ENCODE measurements around the gene MYO6. TPM values are rescaled to one million over a fixed set of nuclear protein-coding genes. Genes with fewer than 3 reads are reported as not detected.

The MYO6 gene
- total RNA-seq, 4 donors from 2014 or later: 36.1 to 45.3 (median 39.1) TPM

- H3K9me3 ChIP-seq: no peaks in the 10 kb centered on the region
- 53 to 61% methylated on average over 6 of the region's 6 CpGs for WGBS, 2 donors
- H3K4me1 ChIP-seq: peaks cover 18 to 27% of the 10 kb centered on the region in 2 donors
- no peak for DNase-seq
- H3K36me3 ChIP-seq: no peaks in the 10 kb centered on the region
- intact Hi-C loops (cut with DNase I): no loop called here
- no peak overlapping the region for H3K27ac ChIP-seq
- no peaks in the 10 kb centered on the region for H3K27me3 ChIP-seq
- TF ChIP-seq POLR2A (IDR thresholded peaks at IDR 0.05): no peak
- TF ChIP-seq, protein P1, sequence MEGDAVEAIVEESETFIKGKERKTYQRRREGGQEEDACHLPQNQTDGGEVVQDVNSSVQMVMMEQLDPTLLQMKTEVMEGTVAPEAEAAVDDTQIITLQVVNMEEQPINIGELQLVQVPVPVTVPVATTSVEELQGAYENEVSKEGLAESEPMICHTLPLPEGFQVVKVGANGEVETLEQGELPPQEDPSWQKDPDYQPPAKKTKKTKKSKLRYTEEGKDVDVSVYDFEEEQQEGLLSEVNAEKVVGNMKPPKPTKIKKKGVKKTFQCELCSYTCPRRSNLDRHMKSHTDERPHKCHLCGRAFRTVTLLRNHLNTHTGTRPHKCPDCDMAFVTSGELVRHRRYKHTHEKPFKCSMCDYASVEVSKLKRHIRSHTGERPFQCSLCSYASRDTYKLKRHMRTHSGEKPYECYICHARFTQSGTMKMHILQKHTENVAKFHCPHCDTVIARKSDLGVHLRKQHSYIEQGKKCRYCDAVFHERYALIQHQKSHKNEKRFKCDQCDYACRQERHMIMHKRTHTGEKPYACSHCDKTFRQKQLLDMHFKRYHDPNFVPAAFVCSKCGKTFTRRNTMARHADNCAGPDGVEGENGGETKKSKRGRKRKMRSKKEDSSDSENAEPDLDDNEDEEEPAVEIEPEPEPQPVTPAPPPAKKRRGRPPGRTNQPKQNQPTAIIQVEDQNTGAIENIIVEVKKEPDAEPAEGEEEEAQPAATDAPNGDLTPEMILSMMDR (IDR thresholded peaks at IDR 0.05): no peak
- H3K4me3 ChIP-seq (replicated peaks in 1 of 3): no peak overlapping the region
Measured at GRCh38 chr6:75794954-75795739, 46.1 kb downstream of the MYO6 start.

GRCh38 chr6:75796723-75797122, 47.7 kb downstream of the MYO6 start:
- no peak overlapping the region for H3K27ac ChIP-seq
- WGBS, 2 donors: 94 to 100% methylated on average over 1 of the region's 1 CpG

DNA sequence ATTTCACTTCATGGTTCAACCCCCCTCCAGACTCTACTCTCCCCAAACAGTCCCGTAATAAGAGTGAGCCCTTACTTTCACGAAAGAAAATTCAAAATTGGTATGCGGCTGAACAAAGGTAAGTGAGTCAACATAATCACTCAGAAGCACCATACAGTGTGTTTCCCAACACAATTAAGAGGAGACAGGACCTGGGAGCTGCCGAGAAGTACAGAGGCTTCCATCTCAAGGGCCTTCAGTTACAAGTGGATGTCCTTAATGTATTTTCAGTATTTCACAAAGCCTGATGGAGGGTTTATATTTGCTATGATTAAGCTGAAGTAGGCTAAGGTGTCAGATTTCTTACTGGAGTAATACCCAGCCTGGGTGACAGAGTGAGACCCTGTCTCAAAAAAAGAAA, 51.1 kb downstream of the MYO6 start:
- H3K27me3 ChIP-seq: no peaks in the 10 kb centered on the region
- no peaks in the 10 kb centered on the region for H3K36me3 ChIP-seq
- DNase-seq: no peak
- TF ChIP-seq POLR2A (IDR thresholded peaks at IDR 0.05): no peak
- TF ChIP-seq, protein P1 (IDR thresholded peaks at IDR 0.05): no peak
- no peaks in the 10 kb centered on the region for H3K9me3 ChIP-seq
- WGBS, 2 donors: 66 to 71% methylated on average over 4 of the region's 4 CpGs
- peaks cover 15 to 17% of the 10 kb centered on the region in 2 donors for H3K4me1 ChIP-seq
- intact Hi-C loops (cut with DNase I): no loop called here
- H3K4me3 ChIP-seq (replicated peaks in 1 of 3): no peak overlapping the region
- H3K27ac ChIP-seq: no peak overlapping the region

More at GRCh38 chr6:75796723-75797122, 47.7 kb downstream of the MYO6 start:
- Histone ChIP-seq H3K27me3 (no peaks in the 10 kb centered on the region), H3K4me1 (peaks cover 18 to 27% of the 10 kb centered on the region in 2 donors), H3K36me3 (no peaks in the 10 kb centered on the region), H3K9me3 (no peaks in the 10 kb centered on the region), H3K4me3 (replicated peaks in 1 of 3) (no peak overlapping the region)
- intact Hi-C loops (cut with DNase I): no loop called here
- no peak for DNase-seq
- TF ChIP-seq, protein P1 (IDR thresholded peaks at IDR 0.05): no peak
- no peak for TF ChIP-seq POLR2A (IDR thresholded peaks at IDR 0.05)

- H3K27ac ChIP-seq: no peak overlapping the region
- H3K27me3 ChIP-seq: no peaks in the 10 kb centered on the region
- no peaks in the 10 kb centered on the region for H3K9me3 ChIP-seq
- no peak overlapping the region for H3K4me3 ChIP-seq (replicated peaks in 1 of 3)
- peaks cover 13 to 14% of the 10 kb centered on the region in 2 donors for H3K4me1 ChIP-seq
- DNase-seq: peak; percentile 27 to 51
- TF ChIP-seq POLR2A (IDR thresholded peaks at IDR 0.05): no peak
- TF ChIP-seq, protein P1 (IDR thresholded peaks at IDR 0.05): no peak
- H3K36me3 ChIP-seq: no peaks in the 10 kb centered on the region
- intact Hi-C loops (cut with DNase I): no loop called here
- WGBS, 2 donors: 74 to 78% methylated on average over 9 of the region's 9 CpGs
Measured at GRCh38 chr6:75800708-75801505, 51.9 kb downstream of the MYO6 start.

- DNase-seq: no peak
- H3K27ac ChIP-seq: no peak overlapping the region
- H3K9me3 ChIP-seq: no peaks in the 10 kb centered on the region
- TF ChIP-seq, protein P1 (IDR thresholded peaks at IDR 0.05): no peak
- no peak for TF ChIP-seq POLR2A (IDR thresholded peaks at IDR 0.05)
- intact Hi-C loops (cut with DNase I): no loop called here
- H3K27me3 ChIP-seq: no peaks in the 10 kb centered on the region
- no peak overlapping the region for H3K4me3 ChIP-seq (replicated peaks in 1 of 3)
- 95% methylated on average over 6 of the region's 6 CpGs for WGBS, 2 donors
- H3K36me3 ChIP-seq: no peaks in the 10 kb centered on the region
- peaks cover 10 to 12% of the 10 kb centered on the region in 2 donors for H3K4me1 ChIP-seq
Measured at GRCh38 chr6:75802366-75802765, 53.3 kb downstream of the MYO6 start.

Measured in thyroid gland (tissue), 4 donors.